Stomach (tissue), 4 donors: ENCODE measurements around the gene CYP24A1.

ENCODE experiments used
- CTCF ChIP-seq, 7 experiments: fragments of 450-650 bp in 4 of 7; fragments of 200-600 bp in 3 of 7; sonication (generic) in 3 of 7; IDR thresholded peaks; one replicate each; pipeline ENCODE4 v1.5.1; 2016 to 2019; ENCODE audit warnings: antibody characterized with exemption in 7 of 7, control low read depth in 2 of 7, mild to moderate bottlenecking in 1 of 7
- EP300 ChIP-seq: sonication (generic); formaldehyde crosslinking; IDR thresholded peaks from one replicate; pipeline ENCODE4 v1.6.1; 2017; ENCODE audit warnings: antibody characterized with exemption
- POLR2A ChIP-seq, 4 donors: fragments of 450-650 bp; IDR thresholded peaks; one replicate each; pipeline ENCODE4 v1.6.1; 2016; ENCODE audit warnings: antibody characterized with exemption in 4 of 4, control low read depth in 2 of 4, mild to moderate bottlenecking in 1 of 4, moderate library complexity in 1 of 4
- POLR2AphosphoS5 ChIP-seq, 3 donors: sonication (generic); formaldehyde crosslinking; IDR thresholded peaks; one replicate each; pipeline ENCODE4 v1.6.1; 2016; ENCODE audit warnings: antibody characterized with exemption in 3 of 3

GRCh38 chr20:54195483-54196472 lies 22.0 kb upstream of the CYP24A1 start:
- no peak for TF ChIP-seq CTCF (IDR thresholded peaks at IDR 0.05)
- TF ChIP-seq EP300: no peak
- no peak for TF ChIP-seq POLR2A (IDR thresholded peaks at IDR 0.05)
- TF ChIP-seq POLR2AphosphoS5 (IDR thresholded peaks at IDR 0.05): no peak
